ENCODE results near the gene PJA2.

Gene PJA2

GRCh38 chr5:109387408-109387974 is 22.3 kb downstream of the PJA2 start:
- TF ChIP-seq ZFX (IDR thresholded peaks at IDR 0.05) (no peak), CTCF (conservative IDR thresholded peaks at IDR 0.05) (no peak)
- no peak overlapping the region for H3K27ac ChIP-seq

DNA sequence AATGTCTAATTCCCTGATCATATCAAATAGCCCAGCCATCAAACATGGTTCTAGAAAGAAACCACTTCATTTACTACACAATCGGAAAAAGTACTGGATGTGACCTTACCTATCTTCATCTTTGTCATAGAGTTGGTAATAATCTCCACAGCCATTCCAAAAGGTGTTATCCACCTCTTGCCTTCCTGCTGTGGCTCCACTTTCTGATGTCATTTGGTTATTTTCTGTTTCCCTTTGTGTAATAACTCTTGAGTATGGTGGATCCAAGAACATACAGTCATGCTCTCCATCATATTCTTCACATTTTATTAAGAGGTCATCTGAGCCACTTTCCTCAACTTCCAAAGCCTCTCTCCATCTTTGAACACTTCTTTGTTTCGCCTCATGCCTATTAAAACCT is 31.7 kb downstream of the PJA2 start:
- TF ChIP-seq CTCF (conservative IDR thresholded peaks at IDR 0.05): no peak
- no peak for TF ChIP-seq ZFX (IDR thresholded peaks at IDR 0.05)
- no peak overlapping the region for H3K27ac ChIP-seq

DNA sequence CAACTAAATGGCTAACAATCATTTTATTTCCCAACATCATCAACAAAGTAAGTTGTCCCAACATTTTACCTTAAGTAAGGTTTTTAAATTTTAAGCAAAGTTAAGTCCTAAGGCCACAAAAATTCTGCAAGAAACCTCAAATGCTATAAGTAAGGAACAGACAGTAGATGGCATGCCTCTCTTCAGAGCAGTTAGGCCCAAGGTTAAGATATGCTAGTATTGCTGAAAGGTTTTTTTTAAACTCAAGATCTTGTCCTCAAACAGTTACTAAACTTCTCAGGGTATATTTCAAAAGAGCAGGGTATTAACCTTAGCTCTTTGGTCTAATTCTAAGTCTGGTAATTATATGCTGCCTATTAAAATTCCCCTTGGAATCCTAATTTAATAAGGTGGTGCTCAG is 35.1 kb downstream of the PJA2 start:
- no peak overlapping the region for H3K27ac ChIP-seq
- no peak for TF ChIP-seq CTCF (conservative IDR thresholded peaks at IDR 0.05)
- no peak for TF ChIP-seq ZFX (IDR thresholded peaks at IDR 0.05)

DNA sequence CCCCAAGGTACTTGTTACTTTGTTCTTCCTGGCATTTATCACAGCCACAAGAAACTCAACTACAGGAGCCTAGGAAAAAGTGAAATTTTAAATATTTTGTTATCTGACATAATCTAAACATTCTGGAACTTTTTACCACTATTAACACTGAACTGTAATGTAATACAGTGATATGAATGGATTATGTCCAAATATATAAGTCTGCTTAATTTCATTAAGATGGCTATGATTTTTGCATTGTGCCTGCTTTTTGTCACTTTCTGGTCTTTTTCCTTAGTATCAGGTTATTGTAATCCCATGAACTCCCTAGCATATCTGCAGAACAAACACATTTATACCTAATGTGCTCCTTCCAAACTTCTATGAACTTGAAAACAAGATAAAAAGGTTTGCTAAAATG is 35.8 kb downstream of the PJA2 start:
- H3K27ac ChIP-seq: no peak overlapping the region
- no peak for TF ChIP-seq ZFX (IDR thresholded peaks at IDR 0.05)

DNA sequence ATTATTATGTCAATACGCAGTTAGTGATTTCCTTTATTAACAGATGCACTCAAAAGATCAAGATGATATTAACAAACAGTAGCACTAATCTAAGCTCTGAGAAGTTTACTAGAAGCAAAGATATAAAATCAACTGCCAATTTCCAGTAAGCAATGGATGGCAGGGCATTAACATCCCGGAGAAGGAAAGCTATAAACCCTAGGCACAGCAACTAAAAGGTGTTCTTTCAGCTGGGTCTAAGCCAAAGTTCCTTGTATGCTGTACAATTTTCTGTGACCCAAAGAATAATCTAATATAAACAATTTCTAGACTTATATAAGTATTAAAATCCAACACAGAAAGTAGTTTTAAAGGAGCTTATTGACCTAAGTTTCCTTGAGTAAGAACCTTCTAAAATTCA is 39.4 kb downstream of the PJA2 start:
- TF ChIP-seq ZFX (IDR thresholded peaks at IDR 0.05): no peak
- no peak for TF ChIP-seq CTCF (conservative IDR thresholded peaks at IDR 0.05)
- H3K27ac ChIP-seq: no peak overlapping the region

- TF ChIP-seq CTCF (conservative IDR thresholded peaks at IDR 0.05) (no peak), ZFX (IDR thresholded peaks at IDR 0.05) (no peak)
- no peak overlapping the region for H3K27ac ChIP-seq
Measured at GRCh38 chr5:109365653-109366052, 44.1 kb downstream of the PJA2 start.

- no peak overlapping the region for H3K27ac ChIP-seq
- TF ChIP-seq CTCF (conservative IDR thresholded peaks at IDR 0.05): no peak
- no peak for TF ChIP-seq ZFX (IDR thresholded peaks at IDR 0.05)
Measured at GRCh38 chr5:109364977-109365376, 44.8 kb downstream of the PJA2 start.

DNA sequence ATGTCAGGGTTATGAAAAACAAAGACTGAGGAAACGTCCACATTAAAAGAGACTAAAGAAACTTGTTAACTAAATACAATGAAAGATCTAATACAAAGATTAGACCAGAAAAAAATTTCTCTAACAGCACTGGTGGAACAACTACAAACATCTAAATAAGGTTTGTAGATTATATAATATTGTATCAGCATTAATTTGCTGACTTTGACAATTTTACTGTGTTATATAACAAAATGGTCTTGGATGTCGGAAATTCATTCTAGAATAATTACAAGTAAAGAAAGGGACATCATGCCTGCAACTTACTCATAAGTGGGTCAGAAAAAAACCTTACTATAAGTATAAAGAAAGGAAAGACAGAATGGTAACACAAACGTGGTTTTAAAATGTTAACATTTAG is 50.1 kb downstream of the PJA2 start:
- TF ChIP-seq CTCF (conservative IDR thresholded peaks at IDR 0.05) (no peak), ZFX (IDR thresholded peaks at IDR 0.05) (no peak)
- no peak overlapping the region for H3K27ac ChIP-seq

Data from C4-2B (cell line).